RWPE2 (cell line): Measurements from ENCODE around the gene DLST.

ENCODE experiments used
- ATAC-seq: fragments of 200-7000 bp; cut with Tn5 transposase; 3 replicates; pipeline ENCODE4 v1.9.1; 2021; ENCODE audit warnings: low read depth
- DNase-seq: peaks from one replicate; pipeline ENCODE4 v3.0.0-alpha.2; 2020; ENCODE audit warnings: low spot score
- H3K27ac ChIP-seq: fragments of 450-650 bp; 2 replicates; pipeline ENCODE4 v1.5.1; 2017; ENCODE audit warnings: mild to moderate bottlenecking; ENCODE audit not compliant: poor library complexity, severe bottlenecking
- H3K27me3 ChIP-seq: fragments of 250-450 bp; sonication (Bioruptor Pico); 2 replicates; pipeline ENCODE4 v1.5.1; 2021; ENCODE audit warnings: mild to moderate bottlenecking, moderate library complexity; ENCODE audit not compliant: insufficient read depth, poor library complexity, severe bottlenecking
- H3K36me3 ChIP-seq: fragments of 250-450 bp; sonication (Bioruptor Pico); 2 replicates; pipeline ENCODE4 v1.5.1; 2020; ENCODE audit warnings: low read depth, mild to moderate bottlenecking, moderate library complexity
- H3K4me1 ChIP-seq: fragments of 250-450 bp; sonication (Bioruptor Pico); 2 replicates; pipeline ENCODE4 v1.5.1; 2021; ENCODE audit warnings: mild to moderate bottlenecking, moderate library complexity; ENCODE audit not compliant: insufficient read depth, poor library complexity, severe bottlenecking
- H3K4me3 ChIP-seq: fragments of 250-450 bp; sonication (Bioruptor Pico); 2 replicates; pipeline ENCODE4 v1.5.1; 2021; ENCODE audit warnings: mild to moderate bottlenecking, moderate library complexity; ENCODE audit not compliant: severe bottlenecking
- H3K9me3 ChIP-seq: fragments of 250-450 bp; sonication (Bioruptor Pico); 2 replicates; pipeline ENCODE4 v1.5.1; 2021; ENCODE audit warnings: mild to moderate bottlenecking, moderate library complexity; ENCODE audit not compliant: severe bottlenecking
- TF ChIP-seq, protein P1 (sequence below): fragments of 450-650 bp; IDR thresholded peaks from one replicate; pipeline ENCODE4 v1.5.1; 2017; ENCODE audit warnings: mild to moderate bottlenecking, moderate library complexity; ENCODE audit not compliant: poor library complexity, severe bottlenecking

DLST gene

DNA sequence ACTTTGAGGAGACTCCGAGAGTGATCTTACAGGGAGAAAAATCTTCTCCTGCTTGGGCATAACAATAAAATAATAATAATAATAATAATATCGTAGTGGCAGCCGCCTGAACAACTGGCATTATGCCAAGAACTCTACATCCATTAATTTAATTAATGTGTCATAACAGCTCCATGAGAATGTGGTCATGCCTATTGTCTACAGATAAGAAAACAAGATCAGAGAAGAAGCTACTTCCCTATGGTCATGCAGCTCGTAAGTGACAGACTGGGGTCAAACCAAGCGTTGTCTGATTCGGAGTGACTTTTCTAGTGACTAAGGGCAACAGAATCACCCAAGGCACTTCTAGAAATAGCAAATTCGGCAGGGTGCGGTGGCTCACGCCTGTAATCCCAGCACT lies 17.5 kb upstream of the DLST start:
- TF ChIP-seq, protein P1, sequence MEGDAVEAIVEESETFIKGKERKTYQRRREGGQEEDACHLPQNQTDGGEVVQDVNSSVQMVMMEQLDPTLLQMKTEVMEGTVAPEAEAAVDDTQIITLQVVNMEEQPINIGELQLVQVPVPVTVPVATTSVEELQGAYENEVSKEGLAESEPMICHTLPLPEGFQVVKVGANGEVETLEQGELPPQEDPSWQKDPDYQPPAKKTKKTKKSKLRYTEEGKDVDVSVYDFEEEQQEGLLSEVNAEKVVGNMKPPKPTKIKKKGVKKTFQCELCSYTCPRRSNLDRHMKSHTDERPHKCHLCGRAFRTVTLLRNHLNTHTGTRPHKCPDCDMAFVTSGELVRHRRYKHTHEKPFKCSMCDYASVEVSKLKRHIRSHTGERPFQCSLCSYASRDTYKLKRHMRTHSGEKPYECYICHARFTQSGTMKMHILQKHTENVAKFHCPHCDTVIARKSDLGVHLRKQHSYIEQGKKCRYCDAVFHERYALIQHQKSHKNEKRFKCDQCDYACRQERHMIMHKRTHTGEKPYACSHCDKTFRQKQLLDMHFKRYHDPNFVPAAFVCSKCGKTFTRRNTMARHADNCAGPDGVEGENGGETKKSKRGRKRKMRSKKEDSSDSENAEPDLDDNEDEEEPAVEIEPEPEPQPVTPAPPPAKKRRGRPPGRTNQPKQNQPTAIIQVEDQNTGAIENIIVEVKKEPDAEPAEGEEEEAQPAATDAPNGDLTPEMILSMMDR = no peak
- ATAC-seq = no peak
- no peaks in the 10 kb centered on the region for H3K36me3 ChIP-seq
- H3K27me3 ChIP-seq = no peaks in the 10 kb centered on the region
- H3K27ac ChIP-seq = no peak overlapping the region
- DNase-seq = no peak
- no peak overlapping the region for H3K4me3 ChIP-seq
- H3K9me3 ChIP-seq = no peaks in the 10 kb centered on the region
- no peaks in the 10 kb centered on the region for H3K4me1 ChIP-seq

DNA sequence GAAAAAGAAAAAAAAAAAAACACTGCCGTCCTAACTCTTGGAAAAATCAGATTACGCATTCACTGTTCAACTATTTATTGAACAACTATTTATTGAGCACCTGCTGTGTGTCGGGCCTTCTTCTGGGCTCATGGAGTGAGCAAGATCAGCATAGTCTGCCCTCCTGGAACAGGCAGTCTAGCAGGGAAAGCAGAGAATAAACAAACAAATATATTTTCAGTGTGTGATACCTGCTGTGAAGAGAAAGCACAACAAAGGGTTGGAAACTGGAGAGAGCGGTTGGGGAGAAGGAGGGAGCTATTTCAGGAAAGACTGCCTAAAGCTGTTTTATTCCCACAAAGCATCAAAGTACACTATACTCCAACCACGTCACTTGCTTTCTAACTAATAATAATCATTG lies 16.6 kb upstream of the DLST start:
- no peaks in the 10 kb centered on the region for H3K4me1 ChIP-seq
- TF ChIP-seq, protein P1 = no peak
- H3K27me3 ChIP-seq = no peaks in the 10 kb centered on the region
- no peaks in the 10 kb centered on the region for H3K9me3 ChIP-seq
- no peaks in the 10 kb centered on the region for H3K36me3 ChIP-seq
- no peak overlapping the region for H3K27ac ChIP-seq
- DNase-seq (no peak), ATAC-seq (no peak)
- no peak overlapping the region for H3K4me3 ChIP-seq

DNA sequence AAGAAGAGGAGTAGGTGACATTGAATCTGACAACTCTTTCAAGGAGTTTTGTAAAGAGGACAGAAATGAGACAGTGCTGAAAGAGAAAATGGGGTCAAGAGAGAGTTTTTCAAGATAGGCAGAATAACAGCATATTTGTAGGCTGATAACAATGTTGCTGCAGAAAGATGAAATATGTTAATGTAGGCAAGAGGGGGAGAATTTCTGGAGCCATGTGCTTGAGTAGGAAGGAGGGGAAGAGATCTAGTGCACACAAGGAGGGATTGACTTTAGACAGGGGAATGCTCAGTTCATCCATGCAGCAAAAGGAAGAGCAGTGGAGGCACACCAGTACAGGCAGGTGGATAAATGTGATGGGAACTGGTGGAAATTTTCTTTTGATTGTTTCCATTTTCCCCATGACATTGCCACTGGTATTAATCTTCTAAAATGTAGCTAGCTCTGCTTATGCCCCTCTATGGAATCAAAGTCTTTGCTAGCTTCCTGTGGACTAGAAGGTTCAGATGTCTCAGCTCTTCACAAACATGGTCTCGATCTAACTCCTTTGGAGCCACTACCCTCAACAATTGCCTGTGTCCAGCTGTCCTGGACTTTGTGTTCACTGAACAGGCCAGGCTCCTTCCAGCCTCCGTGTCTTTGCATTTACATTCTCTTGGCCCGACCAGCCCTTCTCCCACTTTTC lies 14.9 kb upstream of the DLST start:
- DNase-seq (no peak), ATAC-seq (no peak)
- TF ChIP-seq, protein P1 = no peak
- Histone ChIP-seq H3K27me3 (no peaks in the 10 kb centered on the region), H3K4me1 (no peaks in the 10 kb centered on the region), H3K36me3 (no peaks in the 10 kb centered on the region), H3K27ac (no peak overlapping the region), H3K9me3 (no peaks in the 10 kb centered on the region), H3K4me3 (no peak overlapping the region)

DNA sequence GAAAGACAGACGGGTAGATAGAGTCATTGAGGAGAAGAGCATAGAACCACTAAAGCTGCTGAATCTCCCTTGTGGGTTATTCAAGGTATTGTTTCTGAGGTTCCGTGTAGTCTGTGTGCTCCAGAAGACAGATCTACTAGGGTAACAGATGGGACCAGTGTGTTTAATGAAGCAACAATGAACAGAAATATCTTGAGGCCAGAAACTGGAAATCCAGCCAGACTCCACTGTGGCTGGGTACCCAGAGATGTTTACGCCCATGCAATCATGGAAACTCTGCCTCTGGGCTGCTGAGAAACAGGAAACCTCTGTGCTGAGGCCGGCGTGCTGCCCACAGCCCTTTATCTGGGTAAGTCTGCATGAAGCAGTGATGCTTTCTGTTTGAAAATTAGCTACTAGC lies 14.0 kb upstream of the DLST start:
- Histone ChIP-seq H3K4me1 (no peaks in the 10 kb centered on the region), H3K27ac (no peak overlapping the region), H3K4me3 (no peak overlapping the region), H3K27me3 (no peaks in the 10 kb centered on the region), H3K9me3 (no peaks in the 10 kb centered on the region), H3K36me3 (no peaks in the 10 kb centered on the region)
- no peak for DNase-seq
- ATAC-seq = no peak
- TF ChIP-seq, protein P1 = no peak

DNA sequence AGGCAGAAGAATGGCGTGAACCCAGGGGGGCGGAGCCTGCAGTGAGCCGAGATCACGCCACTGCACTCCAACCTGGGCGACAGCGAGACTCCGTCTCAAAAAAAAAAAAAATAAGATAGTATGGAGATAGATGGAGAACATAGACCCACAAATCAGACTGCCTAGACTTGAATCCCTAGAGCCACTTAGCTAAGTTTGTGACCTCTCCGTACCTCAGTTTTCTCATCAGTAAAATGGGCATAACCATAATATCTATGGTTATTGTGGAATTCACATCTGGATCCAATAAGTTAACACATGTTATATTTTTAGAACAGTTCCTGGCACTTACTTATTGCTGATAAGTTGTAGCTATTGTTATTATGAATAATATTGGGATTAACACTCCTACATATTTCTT lies 13.0 kb upstream of the DLST start:
- Histone ChIP-seq H3K9me3 (no peaks in the 10 kb centered on the region), H3K36me3 (no peaks in the 10 kb centered on the region), H3K4me3 (no peak overlapping the region), H3K4me1 (no peaks in the 10 kb centered on the region), H3K27me3 (no peaks in the 10 kb centered on the region), H3K27ac (no peak overlapping the region)
- DNase-seq (no peak), ATAC-seq (no peak)
- TF ChIP-seq, protein P1 = no peak
